Right lung (tissue), 10 donors: ENCODE measurements around the gene SAMD4A. TPM values are rescaled to one million over a fixed set of nuclear protein-coding genes. Genes with fewer than 3 reads are reported as not detected.

Source experiments
- DNase-seq, 2 donors: peaks; one replicate each; pipeline ENCODE4 v3.0.0-alpha.2; 2013
- long read RNA-seq, 8 donors: transcript quantifications; one replicate each; lab custom pipeline, GENCODE V29; 2026
- polyA plus RNA-seq, 5 donors: library from polyadenylated mRNA; unstranded; fragments of 120-200 nt; gene quantifications; one replicate each; pipeline versions ENCODE4 v1.2.1 to v1.2.3, GENCODE V29; 2013; ENCODE audit warnings: inconsistent platforms in 1 of 5, low replicate concordance in 1 of 5; ENCODE audit not compliant: insufficient read length in 5 of 5, insufficient read depth in 1 of 5

SAMD4A gene
- 1 to 10 TPM; 4.9 to 9.8 (median 7.9) TPM for polyA plus RNA-seq
- long read RNA-seq, donor 1, partial matches to known transcripts, result 0 of 3 reads
- long read RNA-seq, donor 1, other reads (novel, unspliced or antisense), result 0 of 3 reads
- long read RNA-seq, donor 2, result 0 reads
- long read RNA-seq, donor 3, full-length matches to known transcripts, result 1 of 1 reads
- long read RNA-seq, donor 3, partial matches to known transcripts, result 0 of 1 reads
- long read RNA-seq, donor 3, other reads (novel, unspliced or antisense), result 0 of 1 reads
- long read RNA-seq, donor 4, result 0 reads
- long read RNA-seq, donor 5, partial matches to known transcripts, result 0 of 1 reads
- long read RNA-seq, donor 5, other reads (novel, unspliced or antisense), result 0 of 1 reads
- long read RNA-seq, donor 6, full-length matches to known transcripts, result 1 of 1 reads
- long read RNA-seq, donor 6, partial matches to known transcripts, result 0 of 1 reads
- long read RNA-seq, donor 6, other reads (novel, unspliced or antisense), result 0 of 1 reads
- long read RNA-seq, donor 7, partial matches to known transcripts, result 0 of 1 reads
- long read RNA-seq, donor 7, other reads (novel, unspliced or antisense), result 0 of 1 reads
- long read RNA-seq, donor 8, result 0 reads

GRCh38 chr14:54566410-54567223, at the start of gene SAMD4A:
Gene SAMD4A (plus strand): TSS chr14:54567128. CDS start chr14:54567917, 789 bp downstream.
- peak; percentile 76 to 81 for DNase-seq

- no peak for DNase-seq
Observed at GRCh38 chr14:54524410-54524809, 42.5 kb upstream of the SAMD4A start.

- no peak for DNase-seq
Observed at GRCh38 chr14:54528973-54529372, 38.0 kb upstream of the SAMD4A start.

GRCh38 chr14:54529811-54530210, 37.1 kb upstream of the SAMD4A start:
- DNase-seq, result no peak

- no peak for DNase-seq
Observed at GRCh38 chr14:54532111-54533012, 34.6 kb upstream of the SAMD4A start.

- no peak for DNase-seq
Observed at GRCh38 chr14:54533100-54533499, 33.8 kb upstream of the SAMD4A start.

- DNase-seq, result peak; percentile 5 to 14
Observed at GRCh38 chr14:54535126-54535525, 31.8 kb upstream of the SAMD4A start.

GRCh38 chr14:54535646-54536045, 31.3 kb upstream of the SAMD4A start:
- peak; percentile 27 to 42 for DNase-seq

GRCh38 chr14:54537651-54538050, 29.3 kb upstream of the SAMD4A start:
- DNase-seq, result no peak

- no peak for DNase-seq
Observed at GRCh38 chr14:54538055-54538454, 28.9 kb upstream of the SAMD4A start.

GRCh38 chr14:54547583-54547982, 19.3 kb upstream of the SAMD4A start:
- DNase-seq, result no peak

GRCh38 chr14:54548491-54548890, 18.4 kb upstream of the SAMD4A start:
- DNase-seq, result no peak

- no peak for DNase-seq
Observed at GRCh38 chr14:54549862-54550261, 17.1 kb upstream of the SAMD4A start.

GRCh38 chr14:54550514-54550913, 16.4 kb upstream of the SAMD4A start:
- DNase-seq, result no peak

GRCh38 chr14:54554401-54554800, 12.5 kb upstream of the SAMD4A start:
- DNase-seq, result no peak

GRCh38 chr14:54555651-54556050, 11.3 kb upstream of the SAMD4A start:
- no peak for DNase-seq

GRCh38 chr14:54556535-54556934, 10.4 kb upstream of the SAMD4A start:
- DNase-seq, result no peak

- DNase-seq, result no peak
Observed at GRCh38 chr14:54562334-54562733, 4.6 kb upstream of the SAMD4A start.

GRCh38 chr14:54564071-54564867, 2.7 kb upstream of the SAMD4A start:
- peak; percentile 36 to 40 for DNase-seq
